HG02642 (cell line): ENCODE data around the gene TAS2R50.

ENCODE experiments used
- ATAC-seq: cut with Tn5 transposase; IDR thresholded peaks from one replicate; pipeline ENCODE4 v1.9.1; 2021; ENCODE audit warnings: mild to moderate bottlenecking; ENCODE audit not compliant: unreplicated experiment, poor library complexity

TAS2R50 gene

GRCh38 chr12:10956085-10956484, 30.6 kb downstream of the TAS2R50 start:
- ATAC-seq: no peak

- ATAC-seq: no peak
Observed at GRCh38 chr12:10952645-10953044, 34.1 kb downstream of the TAS2R50 start.

- no peak for ATAC-seq
Observed at GRCh38 chr12:10943167-10943566, 43.5 kb downstream of the TAS2R50 start.

- no peak for ATAC-seq
Observed at GRCh38 chr12:10941916-10942607, 44.6 kb downstream of the TAS2R50 start.

GRCh38 chr12:10941369-10941768, 45.3 kb downstream of the TAS2R50 start:
- no peak for ATAC-seq

- no peak for ATAC-seq
Observed at GRCh38 chr12:10940389-10940788, 46.3 kb downstream of the TAS2R50 start.

- ATAC-seq: no peak
Observed at GRCh38 chr12:10939163-10939562, 47.5 kb downstream of the TAS2R50 start, which contains the start of gene TAS2R14. Gene TAS2R14, minus strand, starts transcription at chr12:10939263. Its CDS starts 56 bp downstream, at chr12:10939207.

- no peak for ATAC-seq
Observed at GRCh38 chr12:10936506-10936905, 50.2 kb downstream of the TAS2R50 start.
